ENCODE results near the gene TCEANC2.

Gene TCEANC2

GRCh38 chr1:54027848-54028247 is 25.6 kb upstream of the TCEANC2 start:
- Histone ChIP-seq H3K9ac (ENCODE audit: low read length) (no peak overlapping the region), H3K36me3 (ENCODE audit: control insufficient read depth in 1 of 2, insufficient read depth in 2 of 2, low read depth in 1 of 2, low read length in 2 of 2) (peaks cover 0 to 32% of the 10 kb centered on the region in 2 experiments)

DNA sequence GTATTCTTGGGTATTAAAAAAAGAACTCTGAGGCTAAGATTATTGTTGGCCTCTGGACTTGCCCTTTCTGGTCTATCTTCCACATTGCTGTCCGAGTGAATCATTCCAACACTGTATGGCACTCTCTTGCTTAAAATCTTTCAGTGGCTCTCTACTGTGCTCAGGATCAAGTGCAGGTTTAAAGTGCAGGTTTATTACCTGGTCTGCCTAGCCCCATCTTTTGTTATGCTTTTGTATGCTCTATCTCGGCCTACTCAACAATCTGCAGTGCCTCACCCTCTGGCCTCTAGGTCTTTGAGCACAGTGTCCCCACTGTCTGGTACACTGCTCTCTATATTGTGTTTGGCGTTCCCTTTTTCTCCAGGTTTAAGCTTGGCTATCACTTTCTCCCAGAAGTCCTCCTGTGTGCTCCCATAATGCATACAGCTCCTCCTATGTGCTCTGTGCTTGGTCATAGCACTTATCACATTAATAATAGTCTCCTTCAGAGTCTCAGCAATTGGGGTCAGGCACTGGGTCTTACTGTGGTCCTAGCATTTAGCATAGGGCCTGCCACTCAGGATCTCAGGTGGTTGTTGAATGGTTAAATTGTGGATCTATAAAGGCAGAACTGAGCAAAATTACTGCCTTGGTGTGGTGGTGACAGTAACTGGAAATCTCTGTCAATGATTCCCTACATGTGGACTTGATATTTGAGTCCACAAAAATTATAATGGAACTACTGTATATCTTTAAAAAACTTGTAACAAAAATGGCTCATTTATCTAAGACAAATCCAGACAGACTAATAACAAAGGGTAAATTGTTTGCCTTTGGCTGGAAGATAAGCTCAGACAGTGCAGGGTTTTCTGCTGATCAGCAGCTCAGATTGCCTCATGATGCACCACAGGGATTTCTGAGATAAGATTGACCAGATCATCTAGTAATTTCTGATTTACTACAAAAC is 24.8 kb upstream of the TCEANC2 start:
- Histone ChIP-seq H3K27me3 (ENCODE audit: control insufficient read depth in 1 of 2, insufficient read depth in 1 of 2, low read length in 2 of 2) (no peaks in the 10 kb centered on the region), H3K79me1 (replicated peaks; ENCODE audit: low read length, poor library complexity, severe bottlenecking) (no peaks in the 10 kb centered on the region), H3K27ac (ENCODE audit: low read length, poor library complexity, severe bottlenecking) (no peak overlapping the region), H2AFZ (ENCODE audit: low read depth, low read length) (no peak overlapping the region), H3K18ac (ENCODE audit: low read depth in 1 of 2, low read length in 2 of 2) (no peak overlapping the region), H3K4me2 (ENCODE audit: low read length, poor library complexity, severe bottlenecking) (no peak overlapping the region), H4K91ac (ENCODE audit: low read length) (no peak overlapping the region), H2BK5ac (ENCODE audit: low read depth, low read length, poor library complexity, severe bottlenecking) (no peak overlapping the region), H3K9me3 (ENCODE audit: control insufficient read depth, low read length) (no peaks in the 10 kb centered on the region), H2BK15ac (ENCODE audit: low read depth, poor library complexity, severe bottlenecking) (no peak overlapping the region), H3K4me3 (ENCODE audit: insufficient read depth in 1 of 2, low read depth in 1 of 2, low read length in 2 of 2) (no peak overlapping the region), H2BK120ac (ENCODE audit: low read depth, low read length) (no peak overlapping the region), H3K9ac (ENCODE audit: low read length) (no peak overlapping the region), H2BK12ac (ENCODE audit: low read length in 2 of 2) (no peak overlapping the region), H3K4me1 (ENCODE audit: control insufficient read depth, insufficient read depth, low read depth, low read length) (no peaks in the 10 kb centered on the region), H4K8ac (ENCODE audit: low read length) (no peak overlapping the region), H3K23ac (ENCODE audit: low read length in 2 of 2) (no peak overlapping the region), H3K14ac (ENCODE audit: low read length in 2 of 2) (no peak overlapping the region), H3K36me3 (ENCODE audit: control insufficient read depth in 1 of 2, insufficient read depth in 2 of 2, low read depth in 1 of 2, low read length in 2 of 2) (peaks cover 4 to 38% of the 10 kb centered on the region in 2 experiments), H3K4ac (ENCODE audit: low read depth in 1 of 2, low read length in 2 of 2) (no peak overlapping the region), H2AK5ac (ENCODE audit: low read length, severe bottlenecking) (no peak overlapping the region)
- WGBS: 95% methylated on average over 3 of the region's 3 CpGs
- DNase-seq: peak; percentile 2

More at GRCh38 chr1:54027848-54028247, 25.6 kb upstream of the TCEANC2 start:
- H3K4me1 ChIP-seq (ENCODE audit: control insufficient read depth, insufficient read depth, low read depth, low read length): no peaks in the 10 kb centered on the region
- H3K14ac ChIP-seq (ENCODE audit: low read length in 2 of 2): no peak overlapping the region
- no peaks in the 10 kb centered on the region for H3K27me3 ChIP-seq (ENCODE audit: control insufficient read depth in 1 of 2, insufficient read depth in 1 of 2, low read length in 2 of 2)
- no peak overlapping the region for H2BK15ac ChIP-seq (ENCODE audit: low read depth, poor library complexity, severe bottlenecking)
- no peak overlapping the region for H3K27ac ChIP-seq (ENCODE audit: low read length, poor library complexity, severe bottlenecking)
- no peak overlapping the region for H2BK12ac ChIP-seq (ENCODE audit: low read length in 2 of 2)
- no peak overlapping the region for H2AK5ac ChIP-seq (ENCODE audit: low read length, severe bottlenecking)
- WGBS: 94% methylated on average over 5 of the region's 5 CpGs
- H2AFZ ChIP-seq (ENCODE audit: low read depth, low read length): no peak overlapping the region
- H3K4ac ChIP-seq (ENCODE audit: low read depth in 1 of 2, low read length in 2 of 2): no peak overlapping the region
- H3K23ac ChIP-seq (ENCODE audit: low read length in 2 of 2): no peak overlapping the region
- H3K79me1 ChIP-seq (replicated peaks; ENCODE audit: low read length, poor library complexity, severe bottlenecking): no peaks in the 10 kb centered on the region
- H3K9me3 ChIP-seq (ENCODE audit: control insufficient read depth, low read length): no peaks in the 10 kb centered on the region
- no peak overlapping the region for H4K8ac ChIP-seq (ENCODE audit: low read length)
- no peak overlapping the region for H2BK120ac ChIP-seq (ENCODE audit: low read depth, low read length)
- no peak overlapping the region for H3K18ac ChIP-seq (ENCODE audit: low read depth in 1 of 2, low read length in 2 of 2)
- no peak overlapping the region for H3K4me3 ChIP-seq (ENCODE audit: insufficient read depth in 1 of 2, low read depth in 1 of 2, low read length in 2 of 2)
- no peak overlapping the region for H3K4me2 ChIP-seq (ENCODE audit: low read length, poor library complexity, severe bottlenecking)
- no peak overlapping the region for H4K91ac ChIP-seq (ENCODE audit: low read length)
- no peak overlapping the region for H2BK5ac ChIP-seq (ENCODE audit: low read depth, low read length, poor library complexity, severe bottlenecking)
- no peak for DNase-seq

DNA sequence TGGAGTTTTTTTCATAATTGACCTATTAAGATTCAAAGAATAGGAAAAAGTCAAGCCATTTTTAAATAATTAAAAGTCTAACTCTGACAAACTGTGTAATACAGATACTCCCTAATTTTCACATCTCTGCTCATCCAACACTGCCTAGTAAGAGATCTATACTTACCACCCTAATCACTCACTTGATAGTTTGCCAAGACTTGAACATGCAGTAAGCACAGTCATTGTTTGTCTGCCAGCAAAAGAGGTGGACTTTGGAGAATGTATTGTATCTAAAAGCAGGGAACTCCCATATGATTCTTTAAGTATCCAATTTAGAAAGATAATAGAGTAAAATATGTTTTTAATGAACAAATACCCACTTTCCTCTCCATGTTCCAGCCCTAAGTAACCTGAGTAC is 15.9 kb upstream of the TCEANC2 start:
- Histone ChIP-seq H3K79me1 (replicated peaks; ENCODE audit: low read length, poor library complexity, severe bottlenecking) (peaks cover 5% of the 10 kb centered on the region), H2BK5ac (ENCODE audit: low read depth, low read length, poor library complexity, severe bottlenecking) (no peak overlapping the region), H3K27ac (ENCODE audit: low read length, poor library complexity, severe bottlenecking) (no peak overlapping the region), H3K4ac (ENCODE audit: low read depth in 1 of 2, low read length in 2 of 2) (no peak overlapping the region), H3K36me3 (ENCODE audit: control insufficient read depth in 1 of 2, insufficient read depth in 2 of 2, low read depth in 1 of 2, low read length in 2 of 2) (peaks cover 22 to 93% of the 10 kb centered on the region in 2 experiments), H2BK120ac (ENCODE audit: low read depth, low read length) (no peak overlapping the region), H3K9ac (ENCODE audit: low read length) (no peak overlapping the region), H3K14ac (ENCODE audit: low read length in 2 of 2) (no peak overlapping the region), H2AK5ac (ENCODE audit: low read length, severe bottlenecking) (no peak overlapping the region), H4K91ac (ENCODE audit: low read length) (no peak overlapping the region), H3K23ac (ENCODE audit: low read length in 2 of 2) (no peak overlapping the region), H2BK12ac (ENCODE audit: low read length in 2 of 2) (no peak overlapping the region), H2BK15ac (ENCODE audit: low read depth, poor library complexity, severe bottlenecking) (no peak overlapping the region), H2AFZ (ENCODE audit: low read depth, low read length) (no peak overlapping the region), H3K4me1 (ENCODE audit: control insufficient read depth, insufficient read depth, low read depth, low read length) (no peaks in the 10 kb centered on the region), H3K4me3 (ENCODE audit: insufficient read depth in 1 of 2, low read depth in 1 of 2, low read length in 2 of 2) (no peak overlapping the region), H3K9me3 (ENCODE audit: control insufficient read depth, low read length) (no peaks in the 10 kb centered on the region), H3K27me3 (ENCODE audit: control insufficient read depth in 1 of 2, insufficient read depth in 1 of 2, low read length in 2 of 2) (no peaks in the 10 kb centered on the region), H3K4me2 (ENCODE audit: low read length, poor library complexity, severe bottlenecking) (no peak overlapping the region), H4K8ac (ENCODE audit: low read length) (no peak overlapping the region), H3K18ac (ENCODE audit: low read depth in 1 of 2, low read length in 2 of 2) (no peak overlapping the region)
- DNase-seq: no peak

- H3K4me1 ChIP-seq (ENCODE audit: control insufficient read depth, insufficient read depth, low read depth, low read length): no peaks in the 10 kb centered on the region
- H4K8ac ChIP-seq (ENCODE audit: low read length): no peak overlapping the region
- H2BK12ac ChIP-seq (ENCODE audit: low read length in 2 of 2): no peak overlapping the region
- H2BK5ac ChIP-seq (ENCODE audit: low read depth, low read length, poor library complexity, severe bottlenecking): no peak overlapping the region
- no peaks in the 10 kb centered on the region for H3K9me3 ChIP-seq (ENCODE audit: control insufficient read depth, low read length)
- no CpG with 5 or more reads among the region's 1 CpG for WGBS
- no peak overlapping the region for H2BK15ac ChIP-seq (ENCODE audit: low read depth, poor library complexity, severe bottlenecking)
- H2BK120ac ChIP-seq (ENCODE audit: low read depth, low read length): no peak overlapping the region
- H3K14ac ChIP-seq (ENCODE audit: low read length in 2 of 2): no peak overlapping the region
- H2AFZ ChIP-seq (ENCODE audit: low read depth, low read length): no peak overlapping the region
- no peak overlapping the region for H3K23ac ChIP-seq (ENCODE audit: low read length in 2 of 2)
- no peak overlapping the region for H3K4ac ChIP-seq (ENCODE audit: low read depth in 1 of 2, low read length in 2 of 2)
- no peak overlapping the region for H3K18ac ChIP-seq (ENCODE audit: low read depth in 1 of 2, low read length in 2 of 2)
- no peak overlapping the region for H3K9ac ChIP-seq (ENCODE audit: low read length)
- H2AK5ac ChIP-seq (ENCODE audit: low read length, severe bottlenecking): no peak overlapping the region
- DNase-seq: no peak
- H3K27ac ChIP-seq (ENCODE audit: low read length, poor library complexity, severe bottlenecking): no peak overlapping the region
- peaks cover 3% of the 10 kb centered on the region for H3K79me1 ChIP-seq (replicated peaks; ENCODE audit: low read length, poor library complexity, severe bottlenecking)
- no peaks in the 10 kb centered on the region for H3K27me3 ChIP-seq (ENCODE audit: control insufficient read depth in 1 of 2, insufficient read depth in 1 of 2, low read length in 2 of 2)
- H4K91ac ChIP-seq (ENCODE audit: low read length): no peak overlapping the region
- peaks cover 0 to 76% of the 10 kb centered on the region in 2 experiments for H3K36me3 ChIP-seq (ENCODE audit: control insufficient read depth in 1 of 2, insufficient read depth in 2 of 2, low read depth in 1 of 2, low read length in 2 of 2)
- no peak overlapping the region for H3K4me3 ChIP-seq (ENCODE audit: insufficient read depth in 1 of 2, low read depth in 1 of 2, low read length in 2 of 2)
- H3K4me2 ChIP-seq (ENCODE audit: low read length, poor library complexity, severe bottlenecking): no peak overlapping the region
These were observed 11.6 kb upstream of the TCEANC2 start for GRCh38 chr1:54041806-54042205.
